DND-41 (cell line): ENCODE data around the gene SELENOI.

Source experiments
- ATAC-seq: fragments of 200-7000 bp; cut with Tn5 transposase; 3 replicates; pipeline ENCODE4 v1.9.1; 2021; ENCODE audit warnings: low read depth; ENCODE audit not compliant: insufficient read depth
- DNase-seq: peaks from one replicate; pipeline ENCODE4 v3.0.0-alpha.2; 2020
- H2AFZ ChIP-seq: 2 replicates; pipeline ENCODE4 v1.6.0; 2012; ENCODE audit warnings: low read depth, low read length
- H3K27ac ChIP-seq: 2 replicates; pipeline ENCODE4 v1.5.1; 2012; ENCODE audit warnings: low read length, inconsistent platforms
- H3K27me3 ChIP-seq: fragments of 200-600 bp; sonication (generic); 2 replicates; pipeline ENCODE4 v1.6.0; 2012; ENCODE audit warnings: low read length, mild to moderate bottlenecking, inconsistent platforms; ENCODE audit not compliant: insufficient read depth, poor library complexity
- H3K36me3 ChIP-seq: 2 replicates; pipeline ENCODE4 v1.5.1; 2012; ENCODE audit warnings: low read length, inconsistent platforms; ENCODE audit not compliant: insufficient read depth
- H3K4me1 ChIP-seq: 2 replicates; pipeline ENCODE4 v1.5.1; 2012; ENCODE audit warnings: mild to moderate bottlenecking, low read length; ENCODE audit not compliant: insufficient read depth
- H3K4me2 ChIP-seq: 2 replicates; pipeline ENCODE4 v1.6.0; 2012; ENCODE audit warnings: mild to moderate bottlenecking, moderate library complexity, low read length, inconsistent platforms; ENCODE audit not compliant: insufficient read depth
- H3K4me3 ChIP-seq, 2 experiments: fragments of 200-600 bp in 1 of 2; shearing (Covaris generic) in 1 of 2; 2 replicates each; pipeline ENCODE4 v1.5.1; 2012 to 2016; ENCODE audit warnings: inconsistent platforms in 2 of 2, low read length in 2 of 2, mild to moderate bottlenecking in 2 of 2, low read depth in 1 of 2, moderate library complexity in 1 of 2
- H3K79me2 ChIP-seq: 2 replicates; pipeline ENCODE4 v1.6.0; 2012; ENCODE audit warnings: low read length, inconsistent platforms; ENCODE audit not compliant: insufficient read depth
- H3K9ac ChIP-seq: 2 replicates; pipeline ENCODE4 v1.6.0; 2012; ENCODE audit warnings: low read depth, mild to moderate bottlenecking, inconsistent platforms, low read length, moderate library complexity
- H3K9me3 ChIP-seq: 2 replicates; pipeline ENCODE4 v1.5.1; 2012; ENCODE audit warnings: low read length, moderate library complexity, mild to moderate bottlenecking, inconsistent platforms; ENCODE audit not compliant: insufficient read depth, severe bottlenecking
- H4K20me1 ChIP-seq: 2 replicates; pipeline ENCODE4 v1.6.0; 2012; ENCODE audit warnings: low read length; ENCODE audit not compliant: insufficient read depth
- CTCF ChIP-seq: IDR thresholded peaks from 2 replicates; pipeline ENCODE4 v1.5.1; 2012; ENCODE audit warnings: borderline replicate concordance, low read length, moderate library complexity, mild to moderate bottlenecking; ENCODE audit not compliant: poor library complexity, severe bottlenecking; ENCODE audit errors: extremely low read depth
- EZH2 ChIP-seq: IDR thresholded peaks from 3 replicates; pipeline ENCODE4 v1.6.1; 2012; ENCODE audit warnings: borderline replicate concordance, low read depth, mild to moderate bottlenecking, moderate library complexity, low read length, inconsistent platforms; ENCODE audit not compliant: severe bottlenecking

SELENOI gene

GRCh38 chr2:26442301-26442700, 96.4 kb downstream of the SELENOI start:
- Histone ChIP-seq H3K27ac (no peak overlapping the region), H3K9me3 (no peaks in the 10 kb centered on the region), H3K4me2 (no peak overlapping the region), H3K9ac (no peak overlapping the region), H4K20me1 (no peaks in the 10 kb centered on the region), H2AFZ (no peak overlapping the region), H3K36me3 (no peaks in the 10 kb centered on the region), H3K4me1 (no peaks in the 10 kb centered on the region), H3K79me2 (no peaks in the 10 kb centered on the region), H3K4me3 (no peak overlapping the region), H3K27me3 (peaks cover 7% of the 10 kb centered on the region)
- ATAC-seq (no peak), DNase-seq (no peak)
- TF ChIP-seq EZH2 (no peak), CTCF (no peak)

- ATAC-seq (no peak), DNase-seq (no peak)
- H3K36me3 ChIP-seq = no peaks in the 10 kb centered on the region
- no peak overlapping the region for H3K27ac ChIP-seq
- no peaks in the 10 kb centered on the region for H3K79me2 ChIP-seq
- no peaks in the 10 kb centered on the region for H3K9me3 ChIP-seq
- H3K9ac ChIP-seq = no peak overlapping the region
- no peaks in the 10 kb centered on the region for H3K4me1 ChIP-seq
- H3K27me3 ChIP-seq = peaks cover 7% of the 10 kb centered on the region
- no peaks in the 10 kb centered on the region for H4K20me1 ChIP-seq
- TF ChIP-seq CTCF = no peak
- no peak for TF ChIP-seq EZH2
- H3K4me2 ChIP-seq = no peak overlapping the region
- no peak overlapping the region for H3K4me3 ChIP-seq
- H2AFZ ChIP-seq = no peak overlapping the region
These were observed 96.8 kb downstream of the SELENOI start for GRCh38 chr2:26442707-26443106.

DNA sequence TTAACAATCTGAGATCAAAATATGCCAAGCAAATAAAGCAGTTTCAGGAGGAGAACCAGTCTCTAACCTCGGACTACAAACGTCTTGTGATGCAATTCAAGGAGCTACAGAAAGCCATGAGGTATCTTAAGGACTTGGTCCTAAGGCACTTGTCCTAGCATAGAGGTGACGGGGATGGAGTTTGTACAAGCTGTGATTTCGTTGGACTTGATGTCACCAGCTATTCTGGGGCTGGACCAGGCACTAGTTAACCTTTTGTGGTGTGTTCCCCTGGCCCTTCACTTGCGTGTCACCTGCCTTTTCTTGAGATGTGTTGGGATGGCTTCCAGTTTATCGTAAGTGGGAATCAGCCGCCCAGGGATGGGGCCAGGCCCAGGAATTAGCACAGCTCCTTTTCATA, 98.3 kb downstream of the SELENOI start:
- Histone ChIP-seq H3K9me3 (no peaks in the 10 kb centered on the region), H3K4me2 (no peak overlapping the region), H4K20me1 (no peaks in the 10 kb centered on the region), H3K27ac (no peak overlapping the region), H3K9ac (no peak overlapping the region), H3K27me3 (peaks cover 6% of the 10 kb centered on the region), H3K36me3 (no peaks in the 10 kb centered on the region), H3K4me3 (no peak overlapping the region), H3K4me1 (no peaks in the 10 kb centered on the region), H3K79me2 (no peaks in the 10 kb centered on the region), H2AFZ (no peak overlapping the region)
- DNase-seq = no peak
- no peak for ATAC-seq
- TF ChIP-seq CTCF (no peak), EZH2 (no peak)
